ENCODE measurements around the gene CFAP61.
"Not testable (repeated sequence)": the region's sequence is repeated elsewhere in the genome, so short reads cannot be mapped to it uniquely, and the experiment has no call there.

CFAP61 gene

GRCh38 chr20:20092827-20093226 is 40.5 kb downstream of the CFAP61 start:
- DNase-seq = no peak

GRCh38 chr20:20094410-20094809 is 42.1 kb downstream of the CFAP61 start:
- no peak for DNase-seq

GRCh38 chr20:20095114-20095872 is 43.0 kb downstream of the CFAP61 start:
- no peak for DNase-seq

DNA sequence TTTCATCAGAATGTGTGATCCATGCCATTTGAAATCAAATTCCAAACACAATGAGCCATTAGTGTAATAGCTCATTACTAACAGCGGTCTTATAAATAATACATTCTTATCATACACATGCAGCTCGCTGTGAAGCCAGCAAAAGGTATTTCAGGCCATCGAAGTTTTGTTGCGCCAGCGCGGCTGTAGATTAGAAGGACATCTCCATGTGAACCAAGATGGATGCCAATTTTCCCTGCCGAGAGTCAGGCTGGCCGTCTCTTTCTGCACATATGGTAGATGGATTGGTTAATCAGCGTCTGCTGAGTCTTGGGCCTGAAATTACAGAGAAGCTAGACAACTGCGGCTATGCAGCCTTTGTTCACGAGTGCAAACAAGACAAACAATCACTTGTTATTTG is 44.1 kb downstream of the CFAP61 start:
- no peak for DNase-seq

DNA sequence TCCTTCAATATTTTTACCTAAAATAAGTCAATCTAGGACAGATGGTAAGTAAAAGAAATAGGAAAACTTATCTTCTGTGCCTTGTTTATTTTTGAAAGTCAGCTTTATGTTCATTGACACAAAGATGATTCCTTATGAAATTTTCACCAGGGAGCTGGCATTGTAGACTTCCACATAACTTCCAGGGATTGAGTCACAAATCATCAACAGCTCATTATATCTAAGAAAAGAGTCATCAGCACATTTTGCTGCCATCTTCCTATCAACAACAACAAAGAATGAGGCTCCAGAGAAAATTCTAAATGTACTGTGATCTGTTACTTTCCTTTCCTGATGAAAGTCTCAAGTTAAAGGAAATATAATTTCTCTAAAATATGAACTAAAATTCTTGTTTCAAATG is 48.5 kb downstream of the CFAP61 start:
- DNase-seq = no peak

GRCh38 chr20:20102163-20102562 is 49.8 kb downstream of the CFAP61 start:
- DNase-seq = no peak

DNA sequence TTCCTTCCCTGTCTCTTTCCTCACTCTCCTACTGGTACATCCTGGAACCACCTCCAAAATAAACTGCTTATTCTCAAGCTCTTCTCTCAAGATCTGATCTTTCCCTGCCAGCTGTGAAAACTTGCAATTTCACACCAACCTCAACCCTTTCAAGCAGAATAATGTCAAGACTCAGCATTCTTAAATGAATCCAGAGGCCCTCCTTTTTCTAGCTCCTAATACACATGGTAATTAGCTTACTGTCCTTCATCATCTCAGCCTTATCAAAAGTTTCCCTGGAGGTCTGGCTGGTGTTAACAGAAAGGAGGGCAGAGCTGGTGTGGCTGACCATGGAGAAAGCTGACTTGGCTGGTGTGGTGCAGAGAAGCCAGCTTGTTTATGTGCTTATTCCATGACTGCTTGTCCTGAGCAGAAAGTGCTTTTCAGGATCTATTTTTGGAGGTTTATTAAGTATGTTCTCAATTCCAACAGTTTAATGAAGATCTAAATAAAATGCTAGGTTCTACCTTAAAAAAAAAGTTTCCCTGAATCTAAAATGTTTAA is 50.5 kb downstream of the CFAP61 start:
- DNase-seq = no peak

DNA sequence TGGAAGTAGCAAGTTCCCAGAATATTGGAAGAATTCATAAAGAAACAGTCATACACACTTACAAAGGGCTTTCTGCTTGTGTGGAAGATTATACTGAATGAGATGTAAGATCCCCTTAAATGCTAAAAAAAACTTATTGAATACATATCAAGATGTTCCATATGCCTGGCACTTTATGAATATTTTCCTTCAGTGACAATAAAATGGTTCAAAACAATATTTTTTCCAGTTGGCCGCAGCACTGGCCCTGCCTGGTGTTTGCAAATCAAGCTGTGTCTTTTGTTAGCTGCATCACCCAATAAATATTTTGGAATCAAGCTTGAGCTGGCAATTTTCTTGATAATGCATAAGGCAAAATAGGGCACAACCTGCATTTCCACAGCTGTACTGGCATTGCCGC is 51.2 kb downstream of the CFAP61 start:
- DNase-seq = no peak

GRCh38 chr20:20123187-20123586 is 70.9 kb downstream of the CFAP61 start:
- DNase-seq = not testable (repeated sequence)

- DNase-seq = no peak
These were observed 78.1 kb downstream of the CFAP61 start for GRCh38 chr20:20130399-20130798.

- no peak for DNase-seq
These were observed 82.7 kb downstream of the CFAP61 start for GRCh38 chr20:20134941-20135575.

GRCh38 chr20:20136313-20136712 is 84.0 kb downstream of the CFAP61 start:
- no peak for DNase-seq

DNA sequence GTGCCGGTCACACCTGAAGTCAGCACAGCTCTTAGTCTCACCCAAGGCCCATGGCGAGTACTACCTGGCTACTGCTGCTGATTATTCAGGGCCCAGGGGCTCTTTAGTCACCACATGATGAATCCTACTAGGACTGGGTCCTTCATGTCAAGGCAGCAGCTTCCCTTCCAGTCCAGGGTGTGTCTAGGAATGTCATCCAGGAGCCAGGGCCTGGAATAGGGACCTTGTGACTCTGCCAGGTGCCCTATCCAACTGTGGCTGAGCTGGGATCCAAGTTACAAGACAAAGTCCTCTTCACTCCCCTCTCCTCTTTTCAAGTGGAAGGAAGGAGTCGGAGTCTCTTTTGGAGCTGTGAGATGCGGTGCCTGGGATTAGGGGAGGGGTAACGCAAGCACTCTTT is 85.5 kb downstream of the CFAP61 start:
- no peak for DNase-seq

GRCh38 chr20:20138301-20139064 is 86.2 kb downstream of the CFAP61 start:
- no peak for DNase-seq

- no peak for DNase-seq
These were observed 87.1 kb downstream of the CFAP61 start for GRCh38 chr20:20139403-20139802.

DNA sequence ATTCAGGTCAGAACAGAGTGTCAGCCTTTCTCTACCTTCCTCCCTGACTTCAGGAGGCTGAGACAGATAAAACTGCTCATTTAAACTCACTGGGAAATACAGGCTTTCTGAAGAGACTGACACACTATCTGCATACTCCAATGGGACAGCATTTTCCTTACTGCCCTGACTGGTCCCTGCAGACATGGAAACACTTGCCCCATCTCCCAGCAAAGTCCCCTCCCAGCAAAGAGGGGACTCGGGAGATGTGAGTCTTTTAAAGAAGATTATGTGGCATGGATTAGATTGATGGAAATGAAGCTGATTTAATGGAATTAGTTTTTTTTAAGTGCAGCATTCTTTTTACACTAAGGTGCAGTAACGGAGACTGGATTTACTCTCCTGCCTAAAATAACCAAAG is 90.8 kb downstream of the CFAP61 start:
- no peak for DNase-seq

DNA sequence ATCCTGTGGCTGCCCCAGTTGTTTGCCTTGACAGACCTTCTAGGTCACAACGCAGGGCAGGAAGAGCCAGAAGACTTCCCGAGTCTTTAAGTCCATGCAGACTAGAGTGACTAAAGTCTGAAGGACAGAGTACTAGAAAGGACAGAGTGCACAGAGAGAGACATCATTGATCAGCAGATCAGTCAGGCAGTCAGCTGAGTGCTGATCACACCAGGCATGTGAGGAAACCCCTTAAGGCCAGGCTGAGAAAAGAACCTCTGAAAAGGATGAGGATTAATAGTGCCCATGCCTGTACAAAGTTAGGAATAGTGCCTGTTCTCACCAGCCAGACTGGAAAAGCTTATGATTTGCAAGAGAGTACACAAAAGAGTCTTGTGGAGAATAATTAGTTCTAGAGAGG is 91.3 kb downstream of the CFAP61 start:
- DNase-seq = no peak

DNA sequence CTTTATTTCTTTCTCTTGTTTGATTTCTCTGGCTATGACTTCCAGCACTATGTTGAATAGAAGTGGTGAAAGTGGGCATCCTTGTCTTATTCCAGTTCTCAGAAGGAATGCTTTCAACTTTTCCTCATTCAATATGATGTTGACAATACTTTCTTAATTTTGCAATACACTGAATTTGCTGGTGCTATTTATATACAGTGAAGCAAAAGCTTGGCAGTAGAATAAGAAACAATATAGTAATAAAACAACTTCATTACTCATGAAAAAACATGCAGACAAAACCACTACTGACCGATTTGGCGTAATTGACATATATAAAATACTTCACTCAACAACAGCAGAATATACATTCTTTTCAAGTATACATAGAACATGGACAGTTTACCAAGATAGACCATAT is 96.4 kb downstream of the CFAP61 start:
- no peak for DNase-seq

DNA sequence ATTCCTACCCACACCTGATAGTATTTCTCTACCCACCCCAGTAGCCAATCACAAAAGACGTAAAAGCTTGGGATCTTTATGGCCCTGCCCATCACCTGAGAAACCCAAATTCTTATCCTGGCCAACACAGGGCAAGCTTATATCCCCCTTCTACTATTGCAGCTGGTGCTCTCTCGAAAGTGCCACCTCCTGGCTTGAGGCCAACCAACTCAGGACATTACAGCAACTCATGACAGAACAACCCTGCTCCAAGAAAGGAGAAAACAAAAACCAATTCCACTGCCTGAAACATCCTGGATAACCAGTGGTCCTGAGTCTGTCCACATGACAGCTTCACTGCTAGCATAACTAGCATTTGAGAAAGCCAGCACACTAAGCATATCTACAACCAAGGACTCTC is 97.9 kb downstream of the CFAP61 start:
- no peak for DNase-seq

DNA sequence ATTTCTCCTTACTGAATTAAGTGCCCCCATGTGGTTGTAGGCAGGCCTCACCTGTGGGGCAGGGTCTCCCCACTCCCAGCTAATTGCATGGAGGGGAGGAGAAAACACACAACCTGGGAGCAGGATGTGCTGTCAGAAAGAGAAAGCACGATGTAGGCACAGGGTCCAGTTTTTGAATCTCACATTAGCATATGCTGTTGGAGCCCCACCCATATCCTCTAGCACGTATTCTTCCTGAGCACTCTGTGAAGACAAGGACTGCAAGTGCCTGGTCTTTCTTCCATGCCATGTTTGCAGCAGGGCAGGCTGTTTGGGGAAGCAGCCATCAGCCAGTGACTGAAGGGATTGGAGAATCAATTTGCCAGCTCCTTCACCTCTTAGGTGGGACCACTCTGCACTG is 108.2 kb downstream of the CFAP61 start:
- DNase-seq = no peak

DNA sequence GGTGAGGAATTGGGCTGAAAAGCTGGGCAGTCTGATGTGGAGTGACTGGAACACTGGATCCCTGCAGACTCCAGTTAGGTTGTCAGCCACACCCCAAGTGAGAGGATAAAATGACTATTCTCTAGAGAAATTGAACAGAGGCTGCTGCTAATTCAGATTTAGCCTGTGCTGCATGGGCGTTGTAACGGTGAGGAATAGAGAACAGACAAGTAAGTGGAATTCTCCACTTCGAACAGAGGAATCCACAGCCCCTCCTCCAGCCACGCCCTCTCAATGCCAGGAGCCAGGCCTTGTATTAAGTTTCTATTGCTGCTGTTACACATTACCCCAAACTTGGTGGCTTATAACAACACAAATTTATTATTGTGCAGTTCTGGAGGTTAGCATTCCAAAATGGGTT is 109.3 kb downstream of the CFAP61 start:
- no peak for DNase-seq

- DNase-seq = no peak
These were observed 115.4 kb downstream of the CFAP61 start for GRCh38 chr20:20167698-20168097.

GRCh38 chr20:20173254-20173653 is 120.9 kb downstream of the CFAP61 start:
- DNase-seq = no peak

All from activated naive CD4-positive, alpha-beta T cell treated with Interleukin-2 at 50 U/mL for 16 hours (primary cell).